KMS-11 (cell line): ENCODE results near the gene ZNF33B.

ENCODE experiments used
- H2AFZ ChIP-seq: fragments of 200-600 bp; sonication (generic); 2 replicates; pipeline ENCODE4 v1.6.1; 2016; ENCODE audit warnings: antibody characterized with exemption, mixed run types, low read depth
- H3K27ac ChIP-seq: fragments of 200-600 bp; sonication (generic); 2 replicates; pipeline ENCODE4 v1.6.1; 2016; ENCODE audit warnings: mild to moderate bottlenecking, mixed run types
- H3K27me3 ChIP-seq: fragments of 200-600 bp; sonication (generic); 2 replicates; pipeline ENCODE4 v1.6.1; 2017; ENCODE audit warnings: mild to moderate bottlenecking, low read depth, mixed run types, moderate library complexity; ENCODE audit not compliant: insufficient read depth
- H3K36me3 ChIP-seq: fragments of 200-600 bp; sonication (generic); 2 replicates; pipeline ENCODE4 v1.6.1; 2017; ENCODE audit warnings: mild to moderate bottlenecking, mixed run types; ENCODE audit not compliant: insufficient read depth
- H3K4me1 ChIP-seq: fragments of 200-600 bp; sonication (generic); 2 replicates; pipeline ENCODE4 v1.6.1; 2016; ENCODE audit warnings: mild to moderate bottlenecking, low read depth, mixed run types; ENCODE audit not compliant: poor library complexity, severe bottlenecking
- H3K4me2 ChIP-seq: fragments of 200-600 bp; sonication (generic); 2 replicates; pipeline ENCODE4 v1.7.0; 2016; ENCODE audit warnings: mild to moderate bottlenecking, mixed run types
- H3K4me3 ChIP-seq: fragments of 200-600 bp; sonication (generic); IDR thresholded peaks from 2 replicates; pipeline ENCODE4 v1.6.1; 2017; ENCODE audit warnings: low read depth, low read length, mixed read lengths; ENCODE audit not compliant: insufficient read depth
- H3K79me2 ChIP-seq: fragments of 200-600 bp; sonication (generic); 2 replicates; pipeline ENCODE4 v1.6.1; 2016; ENCODE audit warnings: low read depth, mixed run types; ENCODE audit not compliant: insufficient read depth
- H3K9ac ChIP-seq: fragments of 200-600 bp; sonication (generic); 2 replicates; pipeline ENCODE4 v1.6.1; 2016; ENCODE audit warnings: mild to moderate bottlenecking, mixed run types
- H4K20me1 ChIP-seq: fragments of 200-600 bp; sonication (generic); 2 replicates; pipeline ENCODE4 v1.6.1; 2016; ENCODE audit warnings: mild to moderate bottlenecking, mixed run types; ENCODE audit not compliant: insufficient read depth
- CTCF ChIP-seq: fragments of 200-600 bp; sonication (generic); conservative IDR thresholded peaks from 2 replicates; pipeline ENCODE4 v1.6.1; 2017; ENCODE audit warnings: low read depth, mild to moderate bottlenecking, antibody characterized with exemption, low read length, moderate library complexity, mixed read lengths

The ZNF33B gene

GRCh38 chr10:42646687-42647640 is 8.6 kb upstream of the ZNF33B start:
- H3K79me2 ChIP-seq, result no peaks in the 10 kb centered on the region
- no peaks in the 10 kb centered on the region for H3K4me1 ChIP-seq
- H3K4me2 ChIP-seq, result no peak overlapping the region
- no peak overlapping the region for H3K4me3 ChIP-seq
- H3K27me3 ChIP-seq, result no peaks in the 10 kb centered on the region
- no peaks in the 10 kb centered on the region for H3K36me3 ChIP-seq
- no peak for TF ChIP-seq CTCF
- H4K20me1 ChIP-seq, result no peaks in the 10 kb centered on the region
- no peak overlapping the region for H2AFZ ChIP-seq
- H3K27ac ChIP-seq, result no peak overlapping the region
- H3K9ac ChIP-seq, result no peak overlapping the region

- Histone ChIP-seq H3K4me1 (no peaks in the 10 kb centered on the region), H3K4me3 (no peak overlapping the region), H3K36me3 (no peaks in the 10 kb centered on the region), H4K20me1 (no peaks in the 10 kb centered on the region), H3K9ac (no peak overlapping the region), H3K27ac (no peak overlapping the region), H2AFZ (no peak overlapping the region), H3K4me2 (no peak overlapping the region), H3K27me3 (no peaks in the 10 kb centered on the region), H3K79me2 (no peaks in the 10 kb centered on the region)
- no peak for TF ChIP-seq CTCF
These were observed 7.8 kb upstream of the ZNF33B start for GRCh38 chr10:42646214-42646613.

DNA sequence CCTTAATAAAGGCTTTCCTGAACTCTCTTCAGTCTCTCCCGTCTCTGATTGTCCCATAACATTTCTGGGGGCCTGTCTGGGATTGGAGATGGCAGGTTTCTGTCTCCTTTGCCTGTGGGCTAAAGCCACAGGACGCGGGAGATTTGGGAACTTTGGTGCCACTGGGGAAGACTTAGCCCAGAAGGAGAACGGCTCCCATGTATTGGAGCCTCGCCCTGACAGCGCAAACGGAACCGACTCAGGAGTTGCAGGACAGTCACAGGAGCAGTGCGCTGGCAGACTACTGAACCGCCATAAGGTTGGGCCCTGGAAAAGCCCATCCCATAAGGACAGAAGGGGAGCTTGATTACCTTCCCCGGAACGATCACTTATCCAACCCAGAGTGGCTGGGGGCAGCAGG is 7.1 kb upstream of the ZNF33B start:
- no peak overlapping the region for H3K4me3 ChIP-seq
- H2AFZ ChIP-seq, result no peak overlapping the region
- no peak for TF ChIP-seq CTCF
- H4K20me1 ChIP-seq, result no peaks in the 10 kb centered on the region
- no peaks in the 10 kb centered on the region for H3K36me3 ChIP-seq
- no peaks in the 10 kb centered on the region for H3K27me3 ChIP-seq
- no peaks in the 10 kb centered on the region for H3K79me2 ChIP-seq
- no peak overlapping the region for H3K27ac ChIP-seq
- H3K4me2 ChIP-seq, result no peak overlapping the region
- no peak overlapping the region for H3K9ac ChIP-seq
- no peaks in the 10 kb centered on the region for H3K4me1 ChIP-seq

DNA sequence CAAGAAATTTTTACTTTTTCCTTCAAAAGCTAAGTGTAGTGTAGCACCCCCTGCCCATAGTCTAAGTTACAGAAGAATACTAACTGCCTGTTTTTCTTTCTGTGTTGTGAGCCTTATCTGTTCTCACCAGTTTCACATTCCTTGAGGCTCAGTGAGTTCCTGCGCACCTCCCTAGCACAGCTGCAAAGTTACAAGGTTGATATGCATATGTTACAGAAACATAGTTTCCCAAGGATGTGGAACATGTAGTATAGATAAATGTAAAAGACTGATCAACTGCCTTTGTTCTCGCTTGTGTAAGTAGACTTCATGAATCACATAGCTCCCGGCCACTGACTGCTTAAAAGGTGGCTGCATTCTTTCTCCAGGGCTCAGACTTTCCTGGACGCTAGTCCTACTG is 6.7 kb upstream of the ZNF33B start:
- Histone ChIP-seq H3K4me2 (no peak overlapping the region), H4K20me1 (no peaks in the 10 kb centered on the region), H3K79me2 (no peaks in the 10 kb centered on the region), H3K4me3 (no peak overlapping the region), H3K4me1 (no peaks in the 10 kb centered on the region), H3K27me3 (no peaks in the 10 kb centered on the region), H3K27ac (no peak overlapping the region), H3K36me3 (no peaks in the 10 kb centered on the region), H3K9ac (no peak overlapping the region), H2AFZ (no peak overlapping the region)
- no peak for TF ChIP-seq CTCF
